NT2/D1 (cell line): ENCODE results near the gene ZNF839.

Experiments
- SUZ12 ChIP-seq: IDR thresholded peaks from 2 replicates; pipeline ENCODE4 v1.6.1; 2011; ENCODE audit not compliant: insufficient read length, insufficient read depth; ENCODE audit errors: extremely low read depth
- YY1 ChIP-seq: IDR thresholded peaks from 2 replicates; pipeline ENCODE4 v1.6.1; 2011; ENCODE audit not compliant: insufficient read length, insufficient read depth
- ZNF274 ChIP-seq: IDR thresholded peaks from 2 replicates; pipeline ENCODE4 v1.6.1; 2011; ENCODE audit warnings: mild to moderate bottlenecking, low read depth, low read length

GRCh38 chr14:102278631-102278935 is 41.0 kb upstream of the ZNF839 start:
- TF ChIP-seq YY1 = no peak
- TF ChIP-seq SUZ12 = no peak
- no peak for TF ChIP-seq ZNF274
